Endothelial cell of umbilical vein (primary cell): ENCODE results near the gene PDGFRB. TPM values are rescaled to one million over a fixed set of nuclear protein-coding genes. Genes with fewer than 3 reads are reported as not detected.

Source experiments
- BruUV-seq: library from RNA; stranded (reverse); fragments of 400-500 nt; replicated peaks from 2 replicates; lab custom pipeline; 2021; lab: Mats Ljungman, UMichigan
- CTCF ChIA-PET: fragments of 300-600, 350-600 bp; sonication (Branson Sonifier 250); formaldehyde crosslinking; loops from one replicate; lab custom pipeline; 2021; ENCODE audit warnings: antibody characterized with exemption, inconsistent platforms; lab: Charles Lee
- POLR2A ChIA-PET: fragments of 300-600, 350-600 bp; sonication (Branson Sonifier 250); formaldehyde crosslinking; loops from one replicate; lab custom pipeline; 2021; ENCODE audit warnings: antibody characterized with exemption, inconsistent platforms; lab: Charles Lee
- DNase-seq: peaks from one replicate; pipeline ENCODE4 v3.0.0-alpha.2; 2011; ENCODE audit warnings: low read depth, low spot score
- FAIRE-seq: peaks from 2 replicates; lab custom pipeline; 2011; peaks lifted over from hg19 to GRCh38; lab: Jason Lieb, UNC
- H2AFZ ChIP-seq: 2 replicates; pipeline ENCODE4 v1.6.0; 2012; ENCODE audit warnings: low read depth, low read length, control low read depth, inconsistent platforms
- H3K27ac ChIP-seq: 2 replicates; pipeline ENCODE4 v1.5.1; 2011; ENCODE audit warnings: low read depth, mild to moderate bottlenecking, control low read depth, low read length, moderate library complexity; ENCODE audit not compliant: insufficient read depth
- H3K27me3 ChIP-seq, 2 experiments: 2 replicates each; pipeline versions ENCODE4 v1.6.0 to v1.6.1; 2011; ENCODE audit warnings: low read length in 2 of 2, mixed read lengths in 1 of 2; ENCODE audit not compliant: control insufficient read depth in 2 of 2, insufficient read depth in 2 of 2
- H3K36me3 ChIP-seq, 2 experiments: 2 replicates in 1 of 2; 3 replicates in 1 of 2; pipeline ENCODE4 v1.5.1; 2011; ENCODE audit warnings: low read length in 2 of 2, mild to moderate bottlenecking in 1 of 2, moderate library complexity in 1 of 2; ENCODE audit not compliant: control insufficient read depth in 2 of 2, insufficient read depth in 2 of 2; ENCODE audit errors: extremely low read depth in 1 of 2
- H3K4me1 ChIP-seq: 3 replicates; pipeline ENCODE4 v1.5.1; 2011; ENCODE audit warnings: mild to moderate bottlenecking, low read length; ENCODE audit not compliant: control insufficient read depth, insufficient read depth; ENCODE audit errors: extremely low read depth
- H3K4me2 ChIP-seq: 2 replicates; pipeline ENCODE4 v1.6.1; 2011; ENCODE audit warnings: low read length, control low read depth, mixed read lengths; ENCODE audit not compliant: insufficient read depth
- H3K4me3 ChIP-seq, 3 experiments: fragments of 200-600 bp in 1 of 3; sonication (generic), shearing (Covaris generic) in 1 of 3; replicated peaks in 1 of 3; 2 replicates each; pipeline ENCODE4 v1.5.1; 2011 to 2016; ENCODE audit warnings: control low read depth in 3 of 3, low read length in 3 of 3, mild to moderate bottlenecking in 2 of 3, inconsistent platforms in 1 of 3, low read depth in 1 of 3, moderate library complexity in 1 of 3; ENCODE audit not compliant: insufficient read depth in 1 of 3
- H3K79me2 ChIP-seq: 2 replicates; pipeline ENCODE4 v1.6.0; 2012; ENCODE audit warnings: low read length, inconsistent platforms; ENCODE audit not compliant: control insufficient read depth, insufficient read depth
- H3K9ac ChIP-seq: replicated peaks from 2 replicates; pipeline ENCODE3; 2011; ENCODE audit warnings: low read length, control low read depth; ENCODE audit not compliant: insufficient read depth; ENCODE audit errors: extremely low read depth
- H3K9me1 ChIP-seq: replicated peaks from 3 replicates; pipeline ENCODE4 v1.6.0; 2011; ENCODE audit warnings: mild to moderate bottlenecking, low read length; ENCODE audit not compliant: control insufficient read depth, insufficient read depth; ENCODE audit errors: extremely low read depth
- H3K9me3 ChIP-seq: replicated peaks from 2 replicates; pipeline ENCODE4 v1.5.1; 2012; ENCODE audit warnings: low read length, inconsistent platforms; ENCODE audit not compliant: control insufficient read depth, insufficient read depth
- H4K20me1 ChIP-seq: replicated peaks from 2 replicates; pipeline ENCODE3; 2011; ENCODE audit warnings: mild to moderate bottlenecking, low read length; ENCODE audit not compliant: control insufficient read depth, insufficient read depth; ENCODE audit errors: extremely low read depth
- CTCF ChIP-seq, 2 donors: IDR thresholded peaks; 1 replicate in 1 of 2; 2 replicates in 1 of 2; pipeline ENCODE4 v1.5.1; 2011; ENCODE audit warnings: low read length in 2 of 2, mild to moderate bottlenecking in 2 of 2, moderate library complexity in 2 of 2, control low read depth in 1 of 2, inconsistent platforms in 1 of 2, low read depth in 1 of 2; ENCODE audit not compliant: insufficient read depth in 1 of 2; ENCODE audit errors: extremely low read depth in 1 of 2
- EZH2 ChIP-seq: IDR thresholded peaks from 2 replicates; pipeline ENCODE4 v1.6.1; 2012; ENCODE audit warnings: borderline replicate concordance, low read depth, mild to moderate bottlenecking, moderate library complexity, low read length, inconsistent platforms; ENCODE audit not compliant: severe bottlenecking
- FOS ChIP-seq: IDR thresholded peaks from 2 replicates; pipeline ENCODE4 v1.6.1; 2011; ENCODE audit warnings: mild to moderate bottlenecking, low read length, moderate library complexity, borderline replicate concordance; ENCODE audit not compliant: insufficient read depth
- GATA2 ChIP-seq: IDR thresholded peaks from 2 replicates; pipeline ENCODE4 v1.7.0; 2011; ENCODE audit warnings: low read depth, mild to moderate bottlenecking, moderate library complexity, mixed read lengths, low read length; ENCODE audit not compliant: insufficient read length, insufficient read depth
- JUN ChIP-seq: IDR thresholded peaks from 2 replicates; pipeline ENCODE4 v1.6.1; 2011; ENCODE audit warnings: borderline replicate concordance, low read depth; ENCODE audit not compliant: insufficient read length, insufficient read depth
- MAX ChIP-seq: IDR thresholded peaks from 2 replicates; pipeline ENCODE4 v1.6.1; 2011; ENCODE audit not compliant: insufficient read depth, insufficient read length
- MYC ChIP-seq: IDR thresholded peaks from one replicate; pipeline ENCODE4 v1.6.1; 2011; ENCODE audit warnings: mild to moderate bottlenecking, low read depth, low read length
- POLR2A ChIP-seq: IDR thresholded peaks from 2 replicates; pipeline ENCODE4 v1.6.1; 2012; ENCODE audit warnings: low read depth, mild to moderate bottlenecking, control low read depth, low read length
- POLR2AphosphoS5 ChIP-seq: IDR thresholded peaks from 2 replicates; pipeline ENCODE4 v1.6.1; 2012; ENCODE audit warnings: low read depth, mild to moderate bottlenecking, control low read depth, low read length, moderate library complexity; ENCODE audit not compliant: insufficient read depth
- dilution Hi-C: fragments of 300-500 bp; cut with MboI; formaldehyde crosslinking; loops from one replicate; pipeline ENCODE4 v1.15.0; 2019; ENCODE audit warnings: low sequenced_read_pairs; ENCODE audit not compliant: extremely low pct_ligation_motif_present
- intact Hi-C: fragments of 100-400 bp; cut with micrococcal nuclease; formaldehyde crosslinking; loops from one replicate; pipeline ENCODE4 v1.10.0; 2022
- polyA plus RNA-seq, 4 experiments: library from polyadenylated mRNA; depleted of rRNA in 3 of 4; stranded (reverse) in 3 of 4; unstranded in 1 of 4; fragments of >200 nt; gene quantifications; 2 replicates each; pipeline versions ENCODE4 v1.2.1 to v1.2.3, GENCODE V29; 2011 to 2012; ENCODE audit warnings: missing spikeins in 1 of 4
- total RNA-seq: library from RNA; stranded (reverse); gene quantifications from 2 replicates; pipeline ENCODE4 v1.2.3, GENCODE V29; 2021

Gene PDGFRB
- total and polyA plus RNA-seq, 2 donors (not counting 3 experiments of a cell fraction or from before 2014, with no cell fraction given): 1.4 to 1.7 TPM

GRCh38 chr5:150186137-150186536 is 30.5 kb upstream of the PDGFRB start:
- POLR2A ChIA-PET: no interaction called here

GRCh38 chr5:150184990-150185912 is 29.6 kb upstream of the PDGFRB start:
- FAIRE-seq: no peak
- dilution Hi-C loops: no loop called here

More at GRCh38 chr5:150186137-150186536, 30.5 kb upstream of the PDGFRB start:
- H3K36me3 ChIP-seq: no peaks in the 10 kb centered on the region
- H3K27ac ChIP-seq: no peak overlapping the region
- FAIRE-seq: no peak
- intact Hi-C loops: no loop called here
- H3K27me3 ChIP-seq: peaks cover 36 to 46% of the 10 kb centered on the region in 2 experiments
- H3K79me2 ChIP-seq: no peaks in the 10 kb centered on the region
- H3K9ac ChIP-seq: no peak overlapping the region
- H3K9me3 ChIP-seq: no peaks in the 10 kb centered on the region
- BruUV-seq: no TSS peak
- dilution Hi-C loops: no loop called here
- H3K4me2 ChIP-seq: no peak overlapping the region
- no peak for DNase-seq
- H3K9me1 ChIP-seq: no peaks in the 10 kb centered on the region
- H3K4me1 ChIP-seq: no peaks in the 10 kb centered on the region
- no peak overlapping the region for H2AFZ ChIP-seq
- TF ChIP-seq FOS (no peak), EZH2 (no peak), MYC (no peak), POLR2A (no peak), GATA2 (no peak), JUN (no peak), POLR2AphosphoS5 (no peak), MAX (no peak)
- CTCF ChIA-PET: interaction anchor here (3.1 kb wide), 1 partner anchor 10 kb away, joined by 10 read pairs; no protein-coding TSS in a partner anchor
- no peaks in the 10 kb centered on the region for H4K20me1 ChIP-seq
- H3K4me3 ChIP-seq: no peak overlapping the region

More at GRCh38 chr5:150184990-150185912, 29.6 kb upstream of the PDGFRB start:
- POLR2A ChIA-PET: no interaction called here
- Histone ChIP-seq H3K27me3 (peaks cover 27 to 41% of the 10 kb centered on the region in 2 experiments), H3K27ac (no peak overlapping the region), H3K36me3 (no peaks in the 10 kb centered on the region), H3K9me3 (no peaks in the 10 kb centered on the region), H3K4me3 (no peak overlapping the region), H3K4me2 (no peak overlapping the region), H3K79me2 (no peaks in the 10 kb centered on the region), H3K4me1 (no peaks in the 10 kb centered on the region), H2AFZ (no peak overlapping the region), H3K9ac (no peak overlapping the region), H3K9me1 (no peaks in the 10 kb centered on the region), H4K20me1 (no peaks in the 10 kb centered on the region)
- intact Hi-C loops: no loop called here
- CTCF ChIA-PET: interaction anchor here (3.1 kb wide), 1 partner anchor 10 kb away, joined by 10 read pairs; no protein-coding TSS in a partner anchor
- no peak for DNase-seq
- TF ChIP-seq FOS (no peak), MAX (no peak), GATA2 (no peak), EZH2 (no peak), CTCF (IDR thresholded peaks at IDR 0.05; ENCODE audit: extremely low read depth in 1 of 2, insufficient read depth in 1 of 2, low read depth in 1 of 2, low read length in 2 of 2) (no peak)
- no TSS peak for BruUV-seq
